GM18907 (cell line): Measurements from ENCODE around the gene L3MBTL4.

Source experiments
- ATAC-seq: cut with Tn5 transposase; IDR thresholded peaks from one replicate; pipeline ENCODE4 v1.9.1; 2021; ENCODE audit warnings: mild to moderate bottlenecking, moderate library complexity; ENCODE audit not compliant: unreplicated experiment

Gene L3MBTL4

DNA sequence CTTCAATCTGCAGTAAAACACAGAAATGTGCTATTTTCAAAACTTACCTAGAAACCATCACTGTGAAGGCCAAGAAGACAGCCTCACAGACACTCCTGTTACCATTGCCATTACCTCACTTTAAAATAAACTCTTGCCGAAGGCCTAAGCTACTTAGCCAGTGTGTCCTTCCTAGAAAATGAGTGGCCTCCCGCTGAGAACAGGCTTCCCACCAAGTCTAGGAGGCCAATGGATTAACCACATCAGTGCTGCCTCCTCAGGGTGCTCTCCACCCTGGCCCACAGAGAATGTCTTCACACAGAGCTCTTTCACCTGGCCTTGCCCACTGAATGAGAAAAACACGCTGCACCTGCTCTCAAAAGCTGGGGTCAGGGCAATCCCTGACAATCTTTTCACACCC lies 47.5 kb downstream of the L3MBTL4 start:
- no peak for ATAC-seq

- ATAC-seq: no peak
Observed at GRCh38 chr18:6366776-6367175, 47.9 kb downstream of the L3MBTL4 start.

DNA sequence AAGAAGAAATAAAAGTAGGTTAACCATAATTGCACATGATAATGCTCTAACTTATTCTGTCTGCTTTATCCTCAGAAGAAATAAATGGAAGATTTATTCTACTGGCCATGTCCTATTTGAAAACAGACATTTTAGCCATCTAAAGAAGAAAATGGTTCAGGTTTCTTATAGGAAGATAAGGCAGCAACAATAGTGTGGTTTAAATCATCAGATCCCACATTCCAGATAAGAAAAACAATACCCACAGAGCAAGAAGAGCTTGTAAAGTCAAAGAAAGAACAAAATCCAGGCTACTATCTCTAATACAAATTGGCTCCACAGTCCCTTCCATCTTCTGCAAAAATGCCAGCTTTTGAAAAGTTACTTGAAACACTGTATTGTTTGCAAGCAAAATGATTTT lies 49.3 kb downstream of the L3MBTL4 start:
- ATAC-seq: no peak

DNA sequence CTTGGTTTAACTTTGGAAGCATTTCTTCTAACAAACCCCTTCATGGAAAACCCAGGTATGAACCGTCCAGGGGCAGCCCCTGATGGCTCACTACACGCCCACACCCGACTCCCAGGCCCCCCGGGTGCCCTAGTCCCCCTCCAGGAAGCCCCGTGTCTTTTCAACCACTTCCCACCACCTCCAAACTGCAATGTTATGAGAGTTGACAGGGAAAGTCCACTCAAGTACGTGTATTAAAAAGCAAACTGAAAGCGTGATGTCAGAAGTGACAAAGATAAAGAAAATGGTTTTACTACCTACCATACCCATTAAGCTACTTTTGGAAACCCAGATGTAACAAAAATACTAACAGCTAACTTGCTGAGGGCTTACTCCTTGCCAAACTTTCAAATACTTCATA lies 51.5 kb downstream of the L3MBTL4 start:
- ATAC-seq: peak; percentile 73

- ATAC-seq: no peak
Observed at GRCh38 chr18:6362559-6363129, 52.1 kb downstream of the L3MBTL4 start.

DNA sequence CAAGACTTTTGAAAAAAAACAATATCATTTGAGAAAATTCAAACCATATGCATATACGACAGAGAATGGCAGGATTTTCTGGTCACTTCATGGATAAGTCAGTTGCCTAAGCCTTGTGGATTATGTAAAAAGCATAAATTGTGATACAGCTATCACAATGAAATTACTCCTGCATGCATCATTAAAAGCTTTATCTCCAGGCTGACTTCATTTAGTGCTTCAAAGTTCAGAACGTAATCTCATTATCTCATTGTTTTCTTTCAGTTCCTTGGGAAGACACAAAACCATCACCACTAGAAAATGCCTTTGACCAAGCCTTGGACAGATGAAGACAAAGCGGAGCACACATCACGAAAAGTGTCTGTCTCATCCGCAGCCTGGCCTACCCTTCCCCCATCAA lies 57.0 kb downstream of the L3MBTL4 start:
- ATAC-seq: no peak

DNA sequence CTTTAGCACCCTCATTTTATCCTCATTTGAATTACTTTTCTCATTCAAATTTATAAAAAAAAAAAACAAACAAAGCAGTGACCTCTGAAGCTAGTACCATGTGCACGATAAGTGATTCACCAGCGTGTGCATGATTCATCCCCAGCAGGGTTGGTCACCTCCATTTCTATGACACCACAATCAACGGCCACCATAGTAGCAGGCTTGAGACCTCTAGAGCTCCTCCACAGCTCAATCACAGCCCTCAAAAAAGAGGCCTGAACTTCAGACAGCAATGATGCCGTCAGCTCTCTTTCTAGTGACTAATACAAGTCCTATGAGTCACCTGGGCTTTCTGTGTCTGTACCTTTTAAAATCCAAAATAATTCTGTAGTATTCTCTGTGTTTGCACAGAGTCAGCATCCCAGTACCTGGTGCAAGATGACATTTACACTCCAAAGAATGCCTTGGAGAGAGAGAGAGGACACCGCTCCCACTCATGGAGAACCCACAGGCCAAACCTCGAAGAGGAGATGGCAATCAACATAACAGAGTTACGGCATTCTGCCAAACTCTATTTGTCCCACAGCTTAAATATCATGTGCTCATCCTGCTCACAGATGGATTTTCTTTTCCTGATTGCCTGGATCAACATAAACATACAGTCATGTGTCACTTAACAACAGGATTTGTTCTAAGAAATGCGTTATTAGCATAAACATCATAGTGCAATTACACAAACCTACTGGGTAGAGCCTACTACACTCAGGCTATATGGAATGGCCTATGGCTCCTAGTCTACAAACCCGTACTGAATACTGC lies 58.7 kb downstream of the L3MBTL4 start:
- ATAC-seq: peak; percentile 64

GRCh38 chr18:6352275-6352674 lies 62.4 kb downstream of the L3MBTL4 start:
- no peak for ATAC-seq

DNA sequence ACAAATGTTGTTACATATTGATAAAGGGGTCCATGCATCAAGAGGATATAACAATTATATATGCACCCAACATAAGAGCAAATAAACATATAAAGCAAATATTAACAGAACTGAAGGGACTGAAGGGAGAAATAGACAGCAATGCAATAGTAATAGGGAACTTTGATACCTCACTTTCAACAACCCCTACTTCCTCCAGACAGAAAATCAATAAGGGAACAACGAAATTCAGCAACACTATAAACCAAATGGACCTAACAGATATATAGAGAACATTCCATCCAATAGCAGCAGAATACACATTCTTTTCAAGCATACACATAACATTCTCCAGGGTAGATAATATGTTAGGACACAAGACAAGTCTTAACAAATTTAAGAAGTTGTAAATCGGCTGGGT lies 71.7 kb downstream of the L3MBTL4 start:
- no peak for ATAC-seq

- no peak for ATAC-seq
Observed at GRCh38 chr18:6341709-6342108, 73.0 kb downstream of the L3MBTL4 start.

DNA sequence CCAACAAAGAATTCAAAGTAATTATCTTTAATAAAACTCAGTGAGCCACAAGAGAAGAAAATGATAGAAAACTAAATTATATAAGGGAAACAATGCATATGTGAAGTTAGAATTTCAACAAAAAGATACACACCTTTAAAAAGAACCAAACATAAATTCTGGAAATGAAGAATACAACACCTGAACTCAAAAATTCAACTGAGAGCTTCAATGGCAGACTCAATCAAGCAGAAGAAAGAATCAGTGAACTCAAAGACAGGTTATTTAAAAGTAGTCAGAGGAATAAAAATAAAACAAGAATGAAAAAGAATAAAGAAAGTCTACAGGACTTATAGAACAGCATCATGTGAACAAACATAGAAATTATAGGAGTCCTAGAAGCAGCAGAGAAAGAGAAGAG lies 73.4 kb downstream of the L3MBTL4 start:
- no peak for ATAC-seq

- no peak for ATAC-seq
Observed at GRCh38 chr18:6340121-6340520, 74.6 kb downstream of the L3MBTL4 start.

GRCh38 chr18:6336239-6336638 lies 78.5 kb downstream of the L3MBTL4 start:
- ATAC-seq: no peak

DNA sequence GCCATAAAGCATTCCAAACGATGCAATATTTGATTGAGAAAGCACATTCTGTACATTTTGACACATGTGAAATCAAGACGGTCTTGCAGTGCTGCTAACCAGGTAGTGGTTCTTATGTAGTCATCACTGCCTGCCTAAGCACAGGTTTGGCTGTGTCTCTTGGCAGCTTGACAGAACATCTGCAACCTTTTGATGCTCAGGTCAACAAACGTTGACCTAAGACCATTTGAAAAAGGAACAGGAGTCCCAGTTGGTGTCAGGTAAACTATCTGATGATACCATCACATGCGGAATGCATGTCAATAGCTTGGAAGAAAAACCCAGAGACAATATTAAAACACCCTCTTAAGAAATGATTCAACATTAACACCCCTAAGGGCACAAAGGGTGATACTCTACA lies 80.7 kb downstream of the L3MBTL4 start:
- no peak for ATAC-seq

DNA sequence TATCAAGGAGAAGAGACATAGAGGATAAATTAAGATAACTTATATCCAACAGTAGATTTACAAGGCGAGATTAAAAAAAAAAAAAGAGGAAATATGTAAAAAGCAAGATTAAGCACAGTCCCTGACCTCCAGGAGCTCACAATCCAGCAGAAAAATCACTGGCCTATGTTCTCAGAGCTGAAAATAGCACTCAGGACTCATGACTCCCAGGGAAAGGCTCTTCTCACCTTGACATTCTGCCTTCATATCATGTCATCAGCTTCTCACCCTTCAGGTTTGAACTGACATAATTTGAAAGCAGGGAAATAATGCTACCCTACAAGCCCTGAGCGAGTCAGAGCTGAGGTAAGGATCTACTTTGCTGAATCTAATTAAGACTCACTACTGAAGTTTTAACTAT lies 82.8 kb downstream of the L3MBTL4 start:
- no peak for ATAC-seq

DNA sequence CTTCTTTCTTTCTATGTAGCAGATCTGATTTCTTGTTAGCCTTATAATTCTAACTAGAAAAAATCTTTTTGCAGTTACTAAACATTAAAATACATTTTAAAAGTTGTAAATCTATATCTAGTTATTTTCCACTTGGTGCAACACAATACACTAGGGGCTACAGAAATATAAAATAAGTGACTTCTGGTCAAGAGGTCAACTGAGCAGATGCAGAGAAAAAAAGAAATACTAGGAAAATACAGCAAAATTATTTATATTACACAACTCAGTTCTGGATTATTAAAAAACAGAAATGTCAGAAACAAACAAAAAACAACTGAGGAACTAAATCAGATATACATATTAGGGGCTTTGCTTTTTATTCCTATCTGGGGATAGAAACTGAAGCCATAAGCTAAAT lies 83.9 kb downstream of the L3MBTL4 start:
- ATAC-seq: no peak

GRCh38 chr18:6328621-6329010 lies 86.1 kb downstream of the L3MBTL4 start:
- ATAC-seq: no peak

DNA sequence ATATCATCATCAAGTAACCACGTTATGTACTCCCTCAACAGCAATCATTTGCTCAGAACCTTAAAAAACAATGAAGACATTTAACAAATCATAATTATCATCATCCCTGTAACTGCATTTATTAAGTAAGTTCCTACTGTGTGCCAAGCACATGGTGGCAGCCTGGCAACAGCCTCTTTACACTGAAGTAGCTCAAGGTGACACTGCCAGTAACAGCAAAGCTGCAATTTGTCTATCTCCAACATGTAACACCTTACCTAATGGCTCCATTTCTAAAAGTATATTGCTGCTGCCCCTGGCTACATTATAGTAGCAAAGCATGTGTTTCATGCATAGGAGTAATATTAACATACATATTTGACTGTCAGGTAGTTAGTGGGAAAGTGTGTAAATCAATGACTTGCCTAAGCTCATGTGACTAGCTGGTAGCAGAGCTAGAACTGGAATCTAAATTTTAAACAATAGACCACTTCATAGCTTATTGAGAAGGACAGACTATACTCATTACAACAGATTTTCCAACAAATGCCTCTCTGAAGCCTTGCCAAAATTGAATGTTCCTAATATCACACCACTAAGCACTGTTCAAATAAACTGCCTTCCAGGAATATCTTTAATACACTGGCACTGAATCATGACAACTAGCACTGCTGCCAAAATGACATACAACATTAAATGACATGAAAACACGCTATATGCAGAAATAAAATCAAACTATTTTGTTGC lies 86.7 kb downstream of the L3MBTL4 start:
- no peak for ATAC-seq

- no peak for ATAC-seq
Observed at GRCh38 chr18:6327485-6327884, 87.2 kb downstream of the L3MBTL4 start.

DNA sequence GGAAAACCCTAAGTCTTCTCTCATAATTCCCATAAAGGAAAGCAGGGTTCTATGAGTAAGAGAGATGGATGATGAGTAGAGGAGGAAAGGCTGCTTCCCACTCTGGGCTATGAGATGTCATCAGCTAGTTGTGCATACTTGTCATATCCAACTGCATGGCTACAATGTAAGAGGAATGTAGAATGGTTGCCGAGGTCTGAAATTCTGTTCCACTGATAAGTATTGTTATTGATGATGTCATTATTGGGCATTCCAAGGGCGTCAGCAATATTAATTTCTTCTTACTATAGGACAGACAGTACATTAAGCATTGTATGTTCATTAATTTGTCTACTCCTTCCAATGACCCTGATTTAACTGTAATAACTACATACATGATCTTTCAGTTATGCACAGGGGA lies 88.1 kb downstream of the L3MBTL4 start:
- ATAC-seq: no peak

DNA sequence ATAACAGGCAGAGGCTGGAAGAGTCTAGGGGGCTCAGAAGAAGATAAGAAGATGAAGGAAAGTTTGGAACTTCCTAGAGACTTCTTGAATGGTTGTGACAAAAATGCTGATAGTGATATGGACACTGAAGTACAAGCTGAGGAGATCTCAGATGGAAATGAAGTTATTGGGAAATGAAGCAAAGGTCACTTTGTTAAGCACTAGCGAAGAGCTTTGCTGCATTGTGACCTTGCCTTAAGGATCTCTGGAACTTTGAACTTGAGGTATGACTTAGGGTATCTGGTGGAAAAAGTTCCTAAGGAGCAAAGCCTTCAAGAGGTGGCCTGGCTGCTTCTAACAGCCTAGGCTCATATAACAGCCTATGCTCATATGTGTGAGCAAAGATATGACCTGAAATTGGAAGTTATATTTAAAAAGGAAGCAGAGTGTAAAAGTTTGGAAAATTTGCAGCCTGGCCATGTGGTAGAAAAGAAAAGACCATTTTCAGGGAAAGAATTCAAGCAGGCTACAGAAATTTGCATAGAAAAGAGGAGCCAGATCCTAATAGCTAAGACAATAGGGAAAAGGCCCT lies 91.3 kb downstream of the L3MBTL4 start:
- ATAC-seq: no peak
